HG02840 (cell line): ENCODE results near the gene PIK3C3.

Experiments used
- ATAC-seq: cut with Tn5 transposase; IDR thresholded peaks from one replicate; pipeline ENCODE4 v1.9.1; 2021; ENCODE audit warnings: mild to moderate bottlenecking, moderate library complexity, moderate number of reproducible peaks; ENCODE audit not compliant: unreplicated experiment, low FRiP score

Gene PIK3C3

GRCh38 chr18:41954827-41955613, at the start of gene PIK3C3:
Gene PIK3C3, plus strand, starts transcription at chr18:41955234. Its CDS starts 58 bp downstream, at chr18:41955292.
- peak; percentile 98 for ATAC-seq

- ATAC-seq = no peak
Measured at GRCh38 chr18:41905786-41906527, 49.1 kb upstream of the PIK3C3 start.

GRCh38 chr18:41906528-41907146, 48.4 kb upstream of the PIK3C3 start:
- ATAC-seq = peak; percentile 54

- ATAC-seq = no peak
Measured at GRCh38 chr18:41917181-41917580, 37.9 kb upstream of the PIK3C3 start.

- ATAC-seq = no peak
Measured at GRCh38 chr18:41921770-41922169, 33.3 kb upstream of the PIK3C3 start.

- ATAC-seq = no peak
Measured at GRCh38 chr18:41922176-41922575, 32.9 kb upstream of the PIK3C3 start.

- ATAC-seq = no peak
Measured at GRCh38 chr18:41922841-41923240, 32.2 kb upstream of the PIK3C3 start.

- ATAC-seq = no peak
Measured at GRCh38 chr18:41923446-41923845, 31.6 kb upstream of the PIK3C3 start.

- ATAC-seq = no peak
Measured at GRCh38 chr18:41928581-41928980, 26.5 kb upstream of the PIK3C3 start.

- ATAC-seq = no peak
Measured at GRCh38 chr18:41932899-41933298, 22.1 kb upstream of the PIK3C3 start.

GRCh38 chr18:41933778-41934177, 21.3 kb upstream of the PIK3C3 start:
- no peak for ATAC-seq

GRCh38 chr18:41936471-41937134, 18.4 kb upstream of the PIK3C3 start:
- no peak for ATAC-seq

- no peak for ATAC-seq
Measured at GRCh38 chr18:41938445-41938844, 16.6 kb upstream of the PIK3C3 start.

GRCh38 chr18:41939326-41939725, 15.7 kb upstream of the PIK3C3 start:
- ATAC-seq = no peak

GRCh38 chr18:41940506-41941215, 14.4 kb upstream of the PIK3C3 start:
- no peak for ATAC-seq

- ATAC-seq = no peak
Measured at GRCh38 chr18:41942254-41942653, 12.8 kb upstream of the PIK3C3 start.

- no peak for ATAC-seq
Measured at GRCh38 chr18:41948544-41949110, 6.4 kb upstream of the PIK3C3 start.

- no peak for ATAC-seq
Measured at GRCh38 chr18:41949206-41949920, 5.7 kb upstream of the PIK3C3 start.

GRCh38 chr18:41955688-41956087, 654 bp downstream of the PIK3C3 start:
- ATAC-seq = no peak
